ENCODE data around the gene CAB39L.

CAB39L gene

DNA sequence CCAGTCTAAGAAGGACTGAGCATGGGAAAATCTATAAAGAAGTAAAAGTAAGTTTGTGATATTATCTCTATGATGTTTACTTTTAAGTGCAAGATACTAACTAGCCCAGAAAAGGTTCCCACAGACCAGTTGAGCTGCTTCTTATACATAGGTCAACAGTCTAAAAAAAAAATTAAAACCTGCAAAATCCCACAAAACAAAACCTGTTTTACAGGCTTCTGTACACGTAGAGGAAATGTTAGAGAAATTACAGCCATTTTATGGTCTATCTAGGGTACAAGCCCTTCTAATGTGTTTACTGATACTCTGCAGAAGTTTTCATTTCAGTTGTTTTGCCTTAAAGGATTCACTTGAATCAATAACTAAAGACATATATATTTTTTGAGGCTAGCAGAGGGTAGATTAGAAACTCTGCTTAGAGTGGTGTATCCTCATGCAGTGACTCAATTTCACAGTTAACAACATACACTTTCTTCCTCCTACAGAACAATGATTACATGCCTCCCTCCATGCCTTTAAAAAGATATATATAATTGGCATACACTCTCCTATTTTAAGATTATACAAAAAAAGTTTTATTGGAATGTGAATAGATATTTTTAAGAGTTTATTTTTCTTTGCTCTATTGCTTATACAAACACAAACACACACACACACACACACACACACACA is 43.9 kb downstream of the CAB39L start:
- no peak for DNase-seq (ENCODE audit: low read depth in 2 of 2)

DNA sequence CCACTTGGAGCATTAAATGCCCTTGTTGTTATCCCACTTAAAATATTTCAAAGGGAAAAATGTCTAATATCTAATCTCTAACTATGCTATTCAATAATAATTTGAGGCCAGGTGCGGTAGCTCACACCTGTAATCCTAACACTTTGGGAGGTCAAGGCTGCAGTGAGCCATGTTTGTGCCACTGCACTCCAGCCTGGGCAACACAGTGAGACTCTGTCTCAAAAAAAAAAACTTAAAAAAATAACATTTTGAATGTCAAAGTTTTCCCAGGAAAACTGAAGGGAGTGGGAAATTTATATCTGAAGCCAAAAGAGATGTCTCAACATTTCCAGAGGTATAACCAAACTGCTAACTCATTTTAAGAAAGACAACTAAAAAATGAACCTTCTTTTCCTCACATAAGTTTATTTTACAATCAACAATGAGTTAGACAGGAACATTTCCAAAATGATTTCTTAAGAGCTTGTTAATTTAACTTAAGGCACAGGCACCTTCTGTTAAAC is 47.9 kb downstream of the CAB39L start:
- DNase-seq (ENCODE audit: low read depth in 2 of 2) = no peak

DNA sequence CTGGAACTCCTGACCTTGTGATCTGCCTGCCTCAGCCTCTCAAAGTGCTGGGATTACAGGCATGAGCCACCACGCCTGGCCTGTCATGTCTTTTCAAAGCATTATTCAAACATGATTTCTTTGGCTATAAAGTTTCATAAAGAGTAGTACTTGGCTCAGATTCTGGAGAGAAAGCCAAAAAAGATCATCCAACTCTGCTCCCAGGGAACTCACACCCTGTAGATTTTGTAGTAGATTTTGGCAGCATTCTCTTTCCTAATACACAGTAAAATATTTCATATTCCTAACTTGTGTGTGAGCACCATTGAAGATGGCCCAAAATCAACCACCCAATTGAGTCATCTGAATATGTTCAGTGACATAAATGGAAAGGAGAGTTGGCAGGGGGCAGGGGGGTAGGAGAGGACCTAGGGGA is 48.4 kb downstream of the CAB39L start:
- no peak for DNase-seq (ENCODE audit: low read depth in 2 of 2)

DNA sequence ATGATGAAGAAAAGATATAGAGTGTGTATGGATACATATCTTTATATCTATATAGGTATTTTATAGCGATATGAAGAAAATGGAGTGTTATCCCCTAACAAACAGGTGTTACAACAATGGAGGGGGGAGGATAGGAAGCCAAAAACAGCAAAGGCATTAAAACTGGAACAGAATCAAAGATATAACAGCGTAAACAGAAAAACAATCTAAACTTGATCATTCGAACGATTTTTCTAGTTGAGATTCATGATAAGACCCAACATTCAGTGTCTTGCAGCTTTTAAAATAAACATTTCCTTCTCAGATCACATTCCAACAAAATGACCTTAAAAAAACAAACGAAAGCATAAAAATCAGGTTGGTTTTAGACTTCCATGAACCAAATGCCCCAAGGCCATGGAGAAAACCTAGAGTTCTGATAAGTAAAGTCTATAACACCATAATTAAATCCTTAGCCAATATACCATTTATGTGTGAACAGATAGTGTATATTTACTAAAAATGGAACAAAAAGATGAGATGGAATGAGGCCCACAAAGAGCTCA is 55.7 kb downstream of the CAB39L start:
- DNase-seq (ENCODE audit: low read depth in 2 of 2) = no peak

DNA sequence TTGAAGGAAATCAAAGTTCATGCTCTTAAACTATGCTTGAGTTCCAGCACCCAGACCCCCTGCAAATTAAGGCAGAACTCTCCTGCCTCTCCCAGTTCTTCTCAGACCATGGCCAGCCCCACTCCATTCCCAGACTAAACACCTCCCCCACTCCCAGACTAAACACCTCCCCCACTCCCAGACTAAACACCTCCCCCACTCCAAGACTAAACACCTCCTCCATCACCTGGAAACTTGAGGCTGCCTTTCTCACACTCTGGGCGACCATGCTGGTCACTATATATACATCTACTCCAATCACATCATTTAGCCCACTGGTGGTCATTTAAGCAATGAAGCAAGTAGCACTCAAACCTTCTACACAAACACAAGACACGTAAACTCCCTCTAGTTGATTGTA is 57.2 kb downstream of the CAB39L start:
- DNase-seq (ENCODE audit: low read depth in 2 of 2) = no peak

DNA sequence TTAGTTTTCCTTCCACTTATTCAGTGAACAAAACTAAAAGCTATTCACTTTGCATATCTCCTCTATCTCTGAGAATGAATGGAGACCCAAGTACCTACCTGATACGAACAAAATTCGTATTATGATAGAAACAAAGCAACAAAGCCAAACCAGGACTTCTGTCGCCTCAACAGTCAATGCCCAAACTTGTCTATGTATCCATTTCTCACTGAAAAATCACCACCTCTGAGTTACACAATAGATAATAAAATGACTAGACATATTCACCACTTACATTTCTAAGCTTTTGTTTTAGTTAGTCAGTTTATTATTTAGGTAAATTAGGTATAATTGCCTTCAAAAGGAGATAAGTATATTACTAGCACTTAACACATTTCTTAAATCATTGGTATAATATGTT is 67.7 kb downstream of the CAB39L start:
- DNase-seq (ENCODE audit: low read depth in 2 of 2) = no peak

DNA sequence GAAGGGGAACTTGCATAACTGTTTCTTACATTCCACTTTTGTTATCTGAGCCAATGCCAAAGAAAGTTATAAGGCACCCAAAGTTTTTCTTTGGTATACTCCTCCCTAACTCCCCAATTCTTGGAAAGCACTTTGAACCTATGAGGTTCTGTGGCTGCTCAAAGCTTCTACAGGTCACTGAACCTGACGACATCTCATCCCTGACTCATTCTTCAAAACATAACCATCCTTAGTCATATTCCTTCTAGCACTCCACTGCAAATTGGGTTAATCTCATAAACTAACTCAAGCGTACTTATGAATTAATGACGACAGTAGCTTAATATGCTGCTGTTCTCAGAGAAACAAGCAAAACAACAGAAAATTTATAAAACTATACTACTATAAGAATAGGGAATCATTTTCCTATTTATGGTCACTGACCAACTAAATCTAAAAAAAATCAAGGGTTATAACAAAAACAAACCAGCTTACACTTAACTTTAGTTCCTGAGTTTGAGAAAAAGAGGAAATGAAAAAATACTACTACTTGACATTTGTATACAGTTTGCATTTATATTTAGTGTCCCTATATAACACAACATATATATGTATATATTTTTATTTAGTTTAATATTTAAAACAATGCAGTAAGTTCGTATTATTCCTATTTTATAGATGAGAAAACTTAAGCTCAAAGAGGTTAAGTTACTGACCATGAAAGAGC is 69.1 kb downstream of the CAB39L start:
- no peak for DNase-seq (ENCODE audit: low read depth in 2 of 2)

DNA sequence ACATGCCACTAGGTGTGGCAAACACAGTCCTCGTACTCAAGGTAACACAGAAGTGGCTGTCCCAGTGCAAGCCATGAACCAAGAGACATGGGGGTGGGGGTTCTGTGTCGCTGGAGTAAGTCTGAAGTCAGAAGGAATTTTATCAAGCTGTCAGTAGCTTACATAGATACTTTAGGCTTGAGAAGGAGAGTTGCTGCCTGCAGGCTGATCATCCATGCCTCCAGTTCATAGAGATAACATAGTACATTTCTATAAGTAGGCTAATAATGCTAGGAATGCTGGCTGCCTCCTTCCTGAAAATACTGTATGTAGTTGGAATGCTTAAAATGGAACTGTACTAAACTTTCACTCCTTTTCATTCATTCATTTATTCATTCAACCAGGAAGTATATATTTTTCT is 70.1 kb downstream of the CAB39L start:
- DNase-seq (ENCODE audit: low read depth in 2 of 2) = no peak

DNA sequence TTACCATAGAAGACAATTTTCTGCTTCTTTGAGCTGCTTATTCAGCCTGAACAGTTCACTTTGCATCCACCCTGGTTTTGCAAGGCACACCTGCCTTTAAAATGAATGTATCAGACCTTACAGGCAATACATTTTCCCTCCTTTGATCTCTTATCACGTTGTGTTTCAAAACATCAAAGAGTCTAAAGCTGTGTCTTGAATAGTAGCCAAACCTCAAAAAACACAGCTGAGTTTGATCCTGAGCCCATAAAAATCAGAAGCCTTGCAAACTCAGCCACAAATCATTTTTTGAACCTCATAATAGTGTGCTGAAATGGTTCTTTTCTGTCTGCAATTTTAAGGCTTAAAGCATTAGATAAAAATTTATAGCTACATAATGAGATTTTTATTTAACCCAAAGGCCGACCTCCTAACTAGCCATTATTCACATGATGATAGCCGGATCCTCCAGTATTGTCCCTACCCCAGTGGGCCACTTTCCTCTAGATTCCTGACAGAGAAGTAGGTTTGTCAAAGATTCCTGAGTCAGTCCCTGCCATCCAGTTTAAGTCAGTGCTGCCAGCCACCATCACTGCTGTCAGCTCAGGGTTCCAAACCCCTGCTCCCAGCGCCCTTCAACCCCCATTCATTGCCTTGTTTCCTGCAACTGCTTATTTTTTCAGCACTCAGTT is 71.8 kb downstream of the CAB39L start:
- no peak for DNase-seq (ENCODE audit: low read depth in 2 of 2)

DNA sequence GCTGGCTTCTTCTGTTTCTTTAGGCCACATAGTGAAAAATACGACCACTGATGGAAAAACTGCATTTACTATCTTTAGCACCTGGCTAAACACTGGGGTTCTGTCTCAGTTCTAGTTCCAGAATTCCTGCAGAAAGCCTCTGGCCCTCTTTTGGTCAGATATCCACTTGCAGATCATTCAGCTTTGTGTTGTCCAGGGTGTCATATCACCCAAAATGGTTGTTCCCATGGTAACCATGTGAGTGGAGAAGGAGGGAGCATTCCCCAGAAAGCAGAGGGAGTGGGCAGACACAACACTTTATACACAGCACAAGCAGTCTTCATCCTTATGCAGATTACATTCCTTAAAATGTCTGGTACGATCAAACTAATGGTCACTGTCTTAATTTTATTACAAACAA is 73.5 kb downstream of the CAB39L start:
- no peak for DNase-seq (ENCODE audit: low read depth in 2 of 2)

DNA sequence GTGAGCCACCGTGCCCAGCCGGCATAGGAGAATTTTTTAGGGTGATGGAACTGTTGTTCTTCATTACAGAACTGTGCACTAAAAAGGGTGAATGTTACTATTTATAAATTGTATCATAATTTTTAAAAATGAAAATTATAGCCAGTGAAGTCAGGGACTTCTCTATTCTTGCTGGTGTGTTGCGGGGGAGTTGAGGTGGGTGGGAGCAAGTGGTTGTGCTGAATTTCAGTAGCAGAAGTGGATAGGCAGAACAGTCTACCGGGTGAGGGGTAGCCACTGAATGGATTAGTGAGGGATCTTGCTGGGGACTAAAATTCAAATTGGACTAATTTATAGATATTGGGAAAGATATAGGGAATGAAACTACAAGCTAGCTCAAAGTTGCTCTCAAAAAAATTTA is 74.0 kb downstream of the CAB39L start:
- DNase-seq (ENCODE audit: low read depth in 2 of 2) = no peak

DNA sequence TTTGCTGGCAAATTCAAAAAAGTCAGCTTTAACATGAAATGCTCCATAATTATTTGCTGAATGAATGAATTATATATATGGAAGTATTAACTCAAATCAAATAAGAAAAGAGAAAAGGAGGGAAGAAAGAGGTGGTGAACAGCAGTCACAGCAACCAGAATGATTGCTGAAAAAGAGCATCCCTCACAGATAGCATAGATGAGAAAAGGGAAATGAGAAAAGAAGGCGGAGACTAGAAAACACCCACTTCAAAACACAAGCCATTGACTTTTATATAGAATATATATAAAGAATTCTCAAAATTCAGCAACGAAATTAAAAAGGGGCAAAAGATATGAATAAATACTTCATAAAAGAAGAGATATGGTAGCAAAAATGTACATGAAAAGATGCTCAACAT is 75.2 kb downstream of the CAB39L start:
- DNase-seq (ENCODE audit: low read depth in 2 of 2) = no peak

DNA sequence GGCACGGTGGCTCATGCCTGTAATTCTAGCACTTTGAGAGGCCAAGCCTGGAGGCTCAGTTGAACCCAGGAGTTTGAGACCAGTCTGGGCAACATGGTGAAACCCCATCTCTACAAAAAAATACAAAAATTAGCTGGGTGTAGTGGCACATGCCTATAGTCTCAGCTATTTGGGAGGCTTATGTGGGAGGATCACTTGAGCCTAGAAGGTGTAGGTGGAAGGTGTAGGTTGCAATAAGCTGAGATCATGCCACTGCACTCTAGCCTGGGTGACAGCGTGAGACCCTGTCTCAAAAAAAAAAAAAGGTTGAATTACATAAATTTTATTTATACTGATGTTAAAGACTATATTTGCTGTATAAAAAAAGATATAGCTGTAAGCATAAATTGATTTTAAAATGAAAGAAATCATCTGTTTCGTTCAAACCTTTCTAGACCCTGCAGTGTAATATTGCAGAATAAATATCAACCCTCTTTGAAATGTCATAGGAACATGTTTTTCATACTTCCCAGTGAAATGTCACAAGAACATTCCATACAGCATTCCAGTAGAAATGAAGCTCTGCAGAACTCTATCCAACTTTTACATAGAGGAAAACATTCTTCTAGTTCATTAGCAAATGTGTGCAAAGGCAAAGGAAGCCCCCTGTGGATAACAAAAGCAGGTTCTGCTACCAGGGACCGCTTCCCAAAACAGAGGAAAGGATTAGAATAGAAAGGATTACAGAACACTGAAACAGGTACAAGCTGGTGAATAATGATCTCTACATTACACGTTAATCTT is 76.0 kb downstream of the CAB39L start:
- no peak for DNase-seq (ENCODE audit: low read depth in 2 of 2)

DNA sequence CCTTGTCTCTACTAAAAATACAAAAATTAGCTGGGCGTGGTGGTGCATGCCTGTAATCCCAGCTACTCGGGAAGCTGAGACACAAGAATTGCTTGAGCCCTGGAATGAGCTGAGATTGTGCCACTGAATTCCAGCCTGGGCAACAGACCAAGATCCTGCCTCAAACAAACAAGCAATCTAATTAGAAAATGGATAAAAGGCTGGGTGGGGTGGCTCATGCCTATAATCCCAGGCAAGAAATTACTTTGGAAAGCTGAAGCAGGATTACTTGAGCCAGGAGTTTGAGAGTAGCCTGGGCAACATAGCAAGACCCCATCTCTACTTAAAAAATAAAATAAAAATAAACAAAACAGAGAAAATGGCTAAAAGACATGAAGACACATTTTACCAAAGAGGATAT is 77.0 kb downstream of the CAB39L start:
- no peak for DNase-seq (ENCODE audit: low read depth in 2 of 2)

DNA sequence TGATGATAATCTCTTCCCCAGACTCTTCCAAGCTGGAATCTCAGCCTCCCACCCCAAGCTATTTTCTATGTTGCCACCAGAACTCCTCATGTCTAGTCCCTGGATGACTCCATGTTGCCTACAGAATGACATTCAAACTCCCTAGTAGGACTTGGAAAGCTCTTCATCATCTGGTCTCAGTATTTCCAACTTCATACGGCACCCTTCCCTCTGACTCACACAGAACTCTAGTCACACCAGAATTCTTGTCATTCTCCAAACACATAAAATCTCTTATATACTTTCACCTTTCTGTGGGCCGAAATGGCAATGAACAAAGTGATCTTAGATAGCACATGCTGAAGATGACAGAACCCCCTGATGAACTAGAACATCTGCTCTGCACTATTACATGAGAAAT is 86.2 kb downstream of the CAB39L start:
- DNase-seq (ENCODE audit: low read depth in 2 of 2) = no peak

DNA sequence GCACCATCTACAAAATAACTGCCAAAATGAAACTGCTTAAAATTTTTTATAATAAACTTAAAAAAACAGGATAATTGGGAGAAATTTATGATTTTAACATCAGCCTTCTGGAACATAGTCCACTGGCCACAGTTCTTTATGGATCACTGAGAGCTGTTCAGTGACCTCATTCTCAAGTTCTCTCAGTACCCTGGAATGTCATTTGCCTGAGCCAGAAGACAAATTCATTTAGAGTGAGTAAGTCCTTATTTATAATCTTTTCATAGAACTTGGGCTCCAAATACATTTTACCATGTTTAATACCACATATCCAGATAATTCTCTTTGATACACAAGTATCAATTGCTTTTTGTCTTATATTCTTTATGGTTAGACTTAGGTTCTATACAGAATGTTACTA is 87.6 kb downstream of the CAB39L start:
- DNase-seq (ENCODE audit: low read depth in 2 of 2) = no peak

DNA sequence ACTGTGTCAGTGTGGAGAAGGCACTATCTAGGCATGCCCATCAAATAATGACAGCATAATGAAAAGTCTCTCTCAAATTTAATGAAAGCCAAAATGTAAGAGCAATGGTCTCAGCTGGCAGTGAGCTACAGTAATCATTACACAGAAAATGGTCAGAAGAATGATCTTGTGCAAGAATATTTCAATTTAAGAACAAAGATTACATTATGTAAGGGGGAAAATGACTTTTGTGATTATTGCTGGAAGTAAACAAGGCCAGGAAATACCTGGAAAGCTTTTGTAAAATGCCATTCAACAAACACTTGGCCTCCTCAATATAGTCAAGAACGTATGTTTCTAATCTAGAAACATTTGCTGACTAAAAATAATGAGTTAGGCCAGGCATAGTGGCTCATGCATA is 89.1 kb downstream of the CAB39L start:
- DNase-seq (ENCODE audit: low read depth in 2 of 2) = no peak

DNA sequence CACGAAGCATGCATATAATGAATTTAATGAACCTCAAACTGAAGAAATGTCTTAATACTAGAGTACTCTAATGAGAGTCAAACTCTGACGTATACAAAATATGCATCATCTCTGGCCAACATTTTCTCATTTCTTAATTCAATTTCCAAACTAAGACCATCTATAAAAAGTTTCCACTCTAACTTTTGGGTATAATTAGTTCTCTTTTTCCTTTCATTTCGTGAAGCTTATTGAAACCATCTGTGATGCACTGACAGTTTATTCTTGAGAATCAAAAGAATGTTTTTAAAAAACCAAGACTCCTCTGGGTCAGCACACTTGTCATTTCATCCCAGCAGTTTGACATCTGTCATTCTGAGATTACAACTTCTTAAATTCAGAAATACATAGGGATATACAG is 90.0 kb downstream of the CAB39L start:
- DNase-seq (ENCODE audit: low read depth in 2 of 2) = no peak

DNA sequence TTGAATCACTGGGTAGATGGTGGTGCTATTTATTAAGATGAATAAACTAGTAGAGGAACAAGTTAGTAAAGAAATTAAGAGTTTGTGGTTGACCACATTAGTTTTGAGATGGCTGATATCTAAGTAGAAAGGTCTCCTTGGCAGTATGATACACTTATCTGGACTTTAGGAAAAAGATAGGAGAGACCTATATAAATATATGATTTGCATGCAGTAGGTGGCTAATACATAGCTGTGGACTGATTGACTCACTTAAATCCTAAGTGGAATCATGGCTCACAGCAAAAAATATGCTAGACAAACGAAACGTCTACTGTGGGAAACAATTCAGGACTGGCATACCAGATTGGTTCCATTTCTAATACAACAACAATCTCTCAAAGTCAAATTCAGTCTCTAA is 92.0 kb downstream of the CAB39L start:
- no peak for DNase-seq (ENCODE audit: low read depth in 2 of 2)

DNA sequence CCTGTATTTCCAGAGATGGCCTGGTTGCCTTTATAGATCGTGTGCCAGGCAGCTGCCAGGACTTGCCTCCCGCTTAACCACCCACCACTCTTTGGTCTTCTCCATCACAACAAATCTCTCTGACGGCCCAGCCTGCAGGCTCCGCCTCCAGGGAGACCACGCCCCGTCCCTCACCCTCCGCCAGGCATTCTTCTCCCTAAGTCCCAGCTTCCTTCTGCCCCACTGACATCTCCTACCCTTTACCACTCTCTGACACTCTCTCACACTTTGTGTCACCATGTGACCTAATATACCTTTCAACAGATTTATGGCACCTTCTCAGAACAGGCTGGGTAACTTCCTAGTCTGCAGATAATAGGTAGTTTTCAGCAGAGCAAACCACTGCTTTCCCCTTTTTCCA is 95.1 kb downstream of the CAB39L start:
- no peak for DNase-seq (ENCODE audit: low read depth in 2 of 2)

DNA sequence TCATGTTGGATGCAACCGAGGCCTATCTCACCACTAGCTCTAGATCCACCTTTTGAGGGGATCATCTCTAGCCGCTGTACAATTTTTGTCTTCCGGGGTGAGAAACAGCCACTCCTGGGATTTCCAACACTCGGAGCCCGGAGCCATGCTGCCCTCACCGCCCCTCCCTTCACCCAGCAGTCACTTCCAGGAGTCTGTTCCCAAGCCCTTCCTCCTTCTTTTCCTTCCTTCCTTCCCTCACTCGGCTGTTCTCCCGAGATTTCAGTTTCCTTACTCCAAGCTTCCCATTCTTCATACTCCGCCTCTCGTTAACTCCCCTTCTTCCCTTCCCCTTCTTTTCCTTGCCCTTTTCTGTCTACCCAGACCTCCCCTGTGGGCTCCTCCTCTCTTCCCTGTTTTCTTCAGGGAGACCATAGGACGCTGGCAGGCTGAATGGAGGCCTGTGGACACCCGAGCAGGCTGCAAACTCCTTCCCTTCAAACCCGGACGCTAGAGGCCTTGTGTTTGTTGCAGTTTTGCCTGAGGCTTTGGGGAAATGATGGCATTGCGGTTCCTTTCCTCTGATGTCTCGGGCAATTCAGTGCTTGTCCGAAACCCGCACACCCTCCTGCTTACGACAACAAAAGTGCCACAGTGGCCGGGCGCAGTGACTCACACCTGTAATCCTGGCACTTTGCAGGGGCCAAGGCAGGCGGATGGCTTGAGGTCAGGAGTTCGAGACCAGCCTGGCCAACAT is 96.0 kb downstream of the CAB39L start:
- DNase-seq (ENCODE audit: low read depth in 2 of 2) = no peak
